HEK293 (cell line): ENCODE data around the gene NCBP2.

Source experiments
- CTCF ChIA-PET: fragments of 350-600 bp; formaldehyde crosslinking; extraction: SDS; loops from one replicate; lab custom pipeline; 2021; ENCODE audit warnings: antibody characterized with exemption; lab: Yijun Ruan, JAX
- POLR2A ChIA-PET: fragments of 300-600 bp; formaldehyde crosslinking; extraction: SDS; loops from one replicate; lab custom pipeline; 2020; ENCODE audit warnings: antibody characterized with exemption, inconsistent platforms; lab: Yijun Ruan, JAX
- H3K27ac ChIP-seq: fragments of 200-500 bp; sonication (Bioruptor generic); 2 replicates; pipeline ENCODE4 v1.5.1; 2014; ENCODE audit warnings: low read depth, low read length, control low read depth, inconsistent platforms; ENCODE audit errors: extremely low read depth
- H3K36me3 ChIP-seq, 2 experiments: fragments of 200-500 bp in 1 of 2; sonication (Bioruptor generic) in 1 of 2; 1 replicate in 1 of 2; 2 replicates in 1 of 2; pipeline ENCODE4 v1.5.1; 2014 to 2017; ENCODE audit warnings: inconsistent platforms in 2 of 2, low read length in 2 of 2; ENCODE audit not compliant: control insufficient read depth in 2 of 2, insufficient read depth in 1 of 2
- H3K4me1 ChIP-seq: fragments of 200-500 bp; sonication (Bioruptor generic); 2 replicates; pipeline ENCODE4 v1.5.1; 2014; ENCODE audit warnings: mild to moderate bottlenecking, low read length, inconsistent platforms; ENCODE audit not compliant: control insufficient read depth, insufficient read depth
- H3K4me3 ChIP-seq: 2 replicates; pipeline ENCODE4 v1.5.1; 2011; ENCODE audit warnings: low read depth, mild to moderate bottlenecking, control low read depth, low read length, moderate library complexity
- H3K9me3 ChIP-seq: fragments of 200-500 bp; sonication (Bioruptor generic); 2 replicates; pipeline ENCODE4 v1.5.1; 2014; ENCODE audit warnings: low read depth, low read length, inconsistent platforms; ENCODE audit not compliant: control insufficient read depth, insufficient read depth
- HOXC10 ChIP-seq: sonication (generic); formaldehyde crosslinking; IDR thresholded peaks from 2 replicates; pipeline ENCODE4 v1.8.1; 2023; ENCODE audit warnings: mild to moderate bottlenecking, missing genetic modification reagents
- KLF9 ChIP-seq: fragments of 450-650 bp; formaldehyde crosslinking; IDR thresholded peaks from 2 replicates; pipeline ENCODE4 v1.5.1; 2016; ENCODE audit warnings: missing biosample characterization, missing genetic modification characterization, low read depth
- PRDM1 ChIP-seq: fragments of 450-650 bp; formaldehyde crosslinking; IDR thresholded peaks from 2 replicates; pipeline ENCODE4; 2016; ENCODE audit warnings: missing biosample characterization, missing genetic modification characterization
- ZBTB17 ChIP-seq: fragments of 450-650 bp; formaldehyde crosslinking; IDR thresholded peaks from 2 replicates; pipeline ENCODE4 v1.5.1; 2016; ENCODE audit warnings: missing biosample characterization, missing genetic modification characterization
- ZFHX2 ChIP-seq: fragments of 450-650 bp; formaldehyde crosslinking; conservative IDR thresholded peaks from 2 replicates; pipeline ENCODE4 v1.5.1; 2016; ENCODE audit warnings: missing biosample characterization, missing genetic modification characterization
- ZFP3 ChIP-seq: fragments of 450-650 bp; formaldehyde crosslinking; IDR thresholded peaks from 2 replicates; pipeline ENCODE4 v1.5.1; 2016; ENCODE audit warnings: low read depth, missing biosample characterization, missing genetic modification characterization
- ZNF146 ChIP-seq: fragments of 450-650 bp; formaldehyde crosslinking; IDR thresholded peaks from 2 replicates; pipeline ENCODE4 v1.5.1; 2016; ENCODE audit warnings: missing biosample characterization, missing genetic modification characterization
- ZNF2 ChIP-seq: fragments of 450-650 bp; formaldehyde crosslinking; IDR thresholded peaks from 2 replicates; pipeline ENCODE4 v1.5.1; 2016; ENCODE audit warnings: missing biosample characterization, missing genetic modification characterization
- ZNF202 ChIP-seq: fragments of 450-650 bp; formaldehyde crosslinking; IDR thresholded peaks from 2 replicates; pipeline ENCODE4 v1.5.1; 2016; ENCODE audit warnings: missing biosample characterization, missing genetic modification characterization, borderline replicate concordance
- ZNF302 ChIP-seq: fragments of 450-650 bp; formaldehyde crosslinking; IDR thresholded peaks from 2 replicates; pipeline ENCODE4 v1.5.1; 2016; ENCODE audit warnings: missing biosample characterization, missing genetic modification characterization, low read depth
- ZNF350 ChIP-seq: fragments of 450-650 bp; formaldehyde crosslinking; IDR thresholded peaks from 2 replicates; pipeline ENCODE4 v1.5.0; 2017; ENCODE audit warnings: missing biosample characterization, mild to moderate bottlenecking, missing genetic modification characterization
- ZNF394 ChIP-seq: fragments of 450-650 bp; formaldehyde crosslinking; IDR thresholded peaks from 2 replicates; pipeline ENCODE4 v1.5.1; 2016; ENCODE audit warnings: missing biosample characterization, missing genetic modification characterization, mild to moderate bottlenecking, moderate library complexity, borderline replicate concordance
- ZNF426 ChIP-seq: fragments of 450-650 bp; formaldehyde crosslinking; IDR thresholded peaks from 2 replicates; pipeline ENCODE4 v1.5.1; 2017; ENCODE audit warnings: missing biosample characterization, missing genetic modification characterization, mild to moderate bottlenecking, inconsistent platforms, moderate library complexity
- ZNF561 ChIP-seq: fragments of 450-650 bp; IDR thresholded peaks from 2 replicates; pipeline ENCODE4 v1.5.1; 2018; ENCODE audit warnings: missing biosample characterization, missing genetic modification characterization, borderline replicate concordance
- ZNF626 ChIP-seq: fragments of 450-650 bp; sonication (Bioruptor Pico); formaldehyde crosslinking; IDR thresholded peaks from 2 replicates; pipeline ENCODE4 v1.5.1; 2018; ENCODE audit warnings: missing biosample characterization, missing genetic modification characterization, inconsistent platforms
- ZNF677 ChIP-seq: fragments of 450-650 bp; IDR thresholded peaks from 2 replicates; pipeline ENCODE4 v1.5.0; 2018; ENCODE audit warnings: missing biosample characterization, mild to moderate bottlenecking, missing genetic modification characterization, moderate library complexity
- ZNF776 ChIP-seq: fragments of 450-650 bp; formaldehyde crosslinking; IDR thresholded peaks from 2 replicates; pipeline ENCODE4 v1.5.0; 2017; ENCODE audit warnings: missing biosample characterization, missing genetic modification characterization, borderline replicate concordance
- ZNF843 ChIP-seq: fragments of 450-650 bp; formaldehyde crosslinking; IDR thresholded peaks from 2 replicates; pipeline ENCODE4 v1.5.1; 2016; ENCODE audit warnings: missing biosample characterization, missing genetic modification characterization
- ZXDB ChIP-seq: fragments of 450-650 bp; formaldehyde crosslinking; IDR thresholded peaks from 2 replicates; pipeline ENCODE4 v1.5.1; 2016; ENCODE audit warnings: missing biosample characterization, missing genetic modification characterization
- TF ChIP-seq, protein P1 (sequence below): fragments of 450-650 bp; formaldehyde crosslinking; IDR thresholded peaks from 2 replicates; pipeline ENCODE4 v1.5.1; 2016; ENCODE audit warnings: missing biosample characterization, missing genetic modification characterization, borderline replicate concordance
- TF ChIP-seq, protein P2 (sequence below): fragments of 450-650 bp; formaldehyde crosslinking; IDR thresholded peaks from 2 replicates; pipeline ENCODE4 v1.5.1; 2016; ENCODE audit warnings: missing biosample characterization, missing genetic modification characterization
- TF ChIP-seq, protein P3 (sequence below): sonication (generic); formaldehyde crosslinking; IDR thresholded peaks from 2 replicates; pipeline ENCODE4 v1.8.1; 2022; ENCODE audit warnings: mild to moderate bottlenecking, moderate library complexity, missing genetic modification reagents

The NCBP2 gene

GRCh38 chr3:196938576-196938975, 3.8 kb downstream of the NCBP2 start (continued):
- TF ChIP-seq ZNF561 (tag by site-specific recombination) (no peak), ZNF202 (no peak), ZNF394 (tag by site-specific recombination) (no peak), KLF9 (tag by site-specific recombination) (no peak), ZNF677 (no peak), HOXC10 (CRISPR knock-in tag) (no peak)
- TF ChIP-seq, all 188 proteins: peak for 0

DNA sequence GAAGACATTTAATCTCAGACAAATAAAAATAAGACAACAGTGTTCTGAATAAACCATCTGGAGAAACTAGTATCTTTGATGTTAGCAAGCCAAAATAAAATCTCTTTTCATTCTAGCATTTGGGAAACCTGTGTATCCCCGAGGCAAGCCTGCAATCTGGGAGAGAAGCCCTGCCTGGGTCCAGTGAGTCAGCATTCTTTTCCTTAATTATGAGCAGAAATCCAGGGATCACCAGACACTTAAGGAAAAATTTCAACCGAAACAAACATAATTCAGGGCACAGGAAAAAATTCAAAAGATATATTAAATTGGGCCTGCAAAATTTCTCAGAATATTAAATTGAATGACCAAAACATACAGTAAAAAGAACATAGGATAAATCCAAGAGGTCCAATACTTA, 4.2 kb downstream of the NCBP2 start:
- no peaks in the 10 kb centered on the region for H3K9me3 ChIP-seq
- H3K27ac ChIP-seq, result no peak overlapping the region
- CTCF ChIA-PET, result interaction anchor here (0.7 kb wide), 1 partner anchor 106 kb away, joined by 4 read pairs; no protein-coding TSS in a partner anchor
- TF ChIP-seq, protein P1, sequence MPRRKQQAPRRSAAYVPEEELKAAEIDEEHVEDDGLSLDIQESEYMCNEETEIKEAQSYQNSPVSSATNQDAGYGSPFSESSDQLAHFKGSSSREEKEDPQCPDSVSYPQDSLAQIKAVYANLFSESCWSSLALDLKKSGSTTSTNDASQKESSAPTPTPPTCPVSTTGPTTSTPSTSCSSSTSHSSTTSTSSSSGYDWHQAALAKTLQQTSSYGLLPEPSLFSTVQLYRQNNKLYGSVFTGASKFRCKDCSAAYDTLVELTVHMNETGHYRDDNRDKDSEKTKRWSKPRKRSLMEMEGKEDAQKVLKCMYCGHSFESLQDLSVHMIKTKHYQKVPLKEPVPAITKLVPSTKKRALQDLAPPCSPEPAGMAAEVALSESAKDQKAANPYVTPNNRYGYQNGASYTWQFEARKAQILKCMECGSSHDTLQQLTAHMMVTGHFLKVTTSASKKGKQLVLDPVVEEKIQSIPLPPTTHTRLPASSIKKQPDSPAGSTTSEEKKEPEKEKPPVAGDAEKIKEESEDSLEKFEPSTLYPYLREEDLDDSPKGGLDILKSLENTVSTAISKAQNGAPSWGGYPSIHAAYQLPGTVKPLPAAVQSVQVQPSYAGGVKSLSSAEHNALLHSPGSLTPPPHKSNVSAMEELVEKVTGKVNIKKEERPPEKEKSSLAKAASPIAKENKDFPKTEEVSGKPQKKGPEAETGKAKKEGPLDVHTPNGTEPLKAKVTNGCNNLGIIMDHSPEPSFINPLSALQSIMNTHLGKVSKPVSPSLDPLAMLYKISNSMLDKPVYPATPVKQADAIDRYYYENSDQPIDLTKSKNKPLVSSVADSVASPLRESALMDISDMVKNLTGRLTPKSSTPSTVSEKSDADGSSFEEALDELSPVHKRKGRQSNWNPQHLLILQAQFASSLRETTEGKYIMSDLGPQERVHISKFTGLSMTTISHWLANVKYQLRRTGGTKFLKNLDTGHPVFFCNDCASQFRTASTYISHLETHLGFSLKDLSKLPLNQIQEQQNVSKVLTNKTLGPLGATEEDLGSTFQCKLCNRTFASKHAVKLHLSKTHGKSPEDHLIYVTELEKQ, result no peak
- TF ChIP-seq ZBTB17 (tag by site-specific recombination) (no peak), ZFP3 (tag by site-specific recombination) (no peak), ZNF843 (tag by site-specific recombination) (no peak), ZNF2 (no peak), ZFHX2 (no peak), PRDM1 (no peak), ZNF146 (tag by site-specific recombination) (no peak), ZXDB (no peak), ZNF202 (no peak), ZNF350 (tag by site-specific recombination) (no peak), ZNF776 (tag by site-specific recombination) (no peak), ZNF302 (tag by site-specific recombination) (no peak), ZNF626 (tag by site-specific recombination) (no peak), ZNF426 (no peak)
- TF ChIP-seq, protein P2, sequence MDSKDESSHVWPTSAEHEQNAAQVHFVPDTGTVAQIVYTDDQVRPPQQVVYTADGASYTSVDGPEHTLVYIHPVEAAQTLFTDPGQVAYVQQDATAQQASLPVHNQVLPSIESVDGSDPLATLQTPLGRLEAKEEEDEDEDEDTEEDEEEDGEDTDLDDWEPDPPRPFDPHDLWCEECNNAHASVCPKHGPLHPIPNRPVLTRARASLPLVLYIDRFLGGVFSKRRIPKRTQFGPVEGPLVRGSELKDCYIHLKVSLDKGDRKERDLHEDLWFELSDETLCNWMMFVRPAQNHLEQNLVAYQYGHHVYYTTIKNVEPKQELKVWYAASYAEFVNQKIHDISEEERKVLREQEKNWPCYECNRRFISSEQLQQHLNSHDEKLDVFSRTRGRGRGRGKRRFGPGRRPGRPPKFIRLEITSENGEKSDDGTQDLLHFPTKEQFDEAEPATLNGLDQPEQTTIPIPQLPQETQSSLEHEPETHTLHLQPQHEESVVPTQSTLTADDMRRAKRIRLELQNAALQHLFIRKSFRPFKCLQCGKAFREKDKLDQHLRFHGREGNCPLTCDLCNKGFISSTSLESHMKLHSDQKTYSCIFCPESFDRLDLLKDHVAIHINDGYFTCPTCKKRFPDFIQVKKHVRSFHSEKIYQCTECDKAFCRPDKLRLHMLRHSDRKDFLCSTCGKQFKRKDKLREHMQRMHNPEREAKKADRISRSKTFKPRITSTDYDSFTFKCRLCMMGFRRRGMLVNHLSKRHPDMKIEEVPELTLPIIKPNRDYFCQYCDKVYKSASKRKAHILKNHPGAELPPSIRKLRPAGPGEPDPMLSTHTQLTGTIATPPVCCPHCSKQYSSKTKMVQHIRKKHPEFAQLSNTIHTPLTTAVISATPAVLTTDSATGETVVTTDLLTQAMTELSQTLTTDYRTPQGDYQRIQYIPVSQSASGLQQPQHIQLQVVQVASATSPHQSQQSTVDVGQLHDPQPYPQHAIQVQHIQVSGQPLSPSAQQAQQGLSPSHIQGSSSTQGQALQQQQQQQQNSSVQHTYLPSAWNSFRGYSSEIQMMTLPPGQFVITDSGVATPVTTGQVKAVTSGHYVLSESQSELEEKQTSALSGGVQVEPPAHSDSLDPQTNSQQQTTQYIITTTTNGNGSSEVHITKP (tag by site-specific recombination), result no peak
- TF ChIP-seq, protein P3, sequence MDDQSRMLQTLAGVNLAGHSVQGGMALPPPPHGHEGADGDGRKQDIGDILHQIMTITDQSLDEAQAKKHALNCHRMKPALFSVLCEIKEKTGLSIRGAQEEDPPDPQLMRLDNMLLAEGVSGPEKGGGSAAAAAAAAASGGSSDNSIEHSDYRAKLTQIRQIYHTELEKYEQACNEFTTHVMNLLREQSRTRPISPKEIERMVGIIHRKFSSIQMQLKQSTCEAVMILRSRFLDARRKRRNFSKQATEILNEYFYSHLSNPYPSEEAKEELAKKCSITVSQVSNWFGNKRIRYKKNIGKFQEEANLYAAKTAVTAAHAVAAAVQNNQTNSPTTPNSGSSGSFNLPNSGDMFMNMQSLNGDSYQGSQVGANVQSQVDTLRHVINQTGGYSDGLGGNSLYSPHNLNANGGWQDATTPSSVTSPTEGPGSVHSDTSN (CRISPR knock-in tag), result no peak
- TF ChIP-seq, all 188 proteins: peak for 0
- no peak overlapping the region for H3K4me3 ChIP-seq
- peaks cover 7 to 75% of the 10 kb centered on the region in 2 experiments for H3K36me3 ChIP-seq
- H3K4me1 ChIP-seq, result no peaks in the 10 kb centered on the region
- POLR2A ChIA-PET, result no interaction called here
